Panc1 (cell line): Measurements from ENCODE around the gene AGBL2. TPM values are rescaled to one million over a fixed set of nuclear protein-coding genes. Genes with fewer than 3 reads are reported as not detected.
"Not testable (repeated sequence)": the region's sequence is repeated elsewhere in the genome, so short reads cannot be mapped to it uniquely, and the experiment has no call there.

ENCODE experiments used
- ATAC-seq: fragments of 200-7000 bp; cut with Tn5 transposase; 2 replicates; pipeline ENCODE4 v1.9.1; 2020; ENCODE audit warnings: mild to moderate bottlenecking, moderate library complexity
- BruUV-seq: library from RNA; stranded (reverse); fragments of 400-500 nt; replicated peaks from 2 replicates; lab custom pipeline; 2021; lab: Mats Ljungman, UMichigan
- CTCF ChIA-PET: fragments of 300-600 bp; sonication (Branson Sonifier 250); formaldehyde crosslinking; loops from one replicate; lab custom pipeline; 2022; ENCODE audit warnings: antibody characterized with exemption; lab: Charles Lee
- POLR2A ChIA-PET: fragments of 300-600 bp; sonication (Branson Sonifier 250); formaldehyde crosslinking; loops from one replicate; lab custom pipeline; 2022; ENCODE audit warnings: antibody characterized with exemption; lab: Charles Lee
- DNase-seq: peaks from one replicate; pipeline ENCODE4 v3.0.0-alpha.2; 2010; ENCODE audit warnings: low read depth, low spot score
- H3K27ac ChIP-seq: 2 replicates; pipeline ENCODE4 v1.5.1; 2011; ENCODE audit warnings: mild to moderate bottlenecking, low read length, inconsistent platforms
- H3K27me3 ChIP-seq: fragments of 200-500 bp; sonication (Bioruptor generic); 2 replicates; pipeline ENCODE4 v1.6.0; 2014; ENCODE audit warnings: low read length, inconsistent platforms; ENCODE audit not compliant: control insufficient read depth, insufficient read depth
- H3K36me3 ChIP-seq: fragments of 200-500 bp; sonication (Bioruptor generic); 2 replicates; pipeline ENCODE4 v1.5.1; 2014; ENCODE audit warnings: inconsistent platforms, mild to moderate bottlenecking, low read length, moderate library complexity; ENCODE audit not compliant: control insufficient read depth, insufficient read depth
- H3K4me1 ChIP-seq: 2 replicates; pipeline ENCODE4 v1.5.1; 2011; ENCODE audit warnings: inconsistent platforms, mild to moderate bottlenecking, low read length, moderate library complexity; ENCODE audit not compliant: control insufficient read depth, insufficient read depth
- H3K4me3 ChIP-seq, 2 experiments: 2 replicates each; pipeline ENCODE4 v1.5.1; 2011 to 2012; ENCODE audit warnings: low read depth in 2 of 2, low read length in 2 of 2, mild to moderate bottlenecking in 2 of 2, inconsistent platforms in 1 of 2, moderate library complexity in 1 of 2
- H3K9me3 ChIP-seq: fragments of 200-500 bp; sonication (Bioruptor generic); 2 replicates; pipeline ENCODE4 v1.5.1; 2014; ENCODE audit warnings: low read depth, mild to moderate bottlenecking, inconsistent platforms, low read length, moderate library complexity; ENCODE audit not compliant: control insufficient read depth, insufficient read depth
- CTCF ChIP-seq: fragments of 450-650 bp; IDR thresholded peaks from 2 replicates; pipeline ENCODE4 v1.5.1; 2017; ENCODE audit warnings: mild to moderate bottlenecking
- POLR2AphosphoS5 ChIP-seq: IDR thresholded peaks from 2 replicates; pipeline ENCODE4 v1.6.1; 2012; ENCODE audit warnings: mild to moderate bottlenecking, low read depth, low read length, moderate library complexity
- REST ChIP-seq, 2 experiments: IDR thresholded peaks; 2 replicates each; pipeline ENCODE4 v1.6.1; 2011 to 2012; ENCODE audit warnings: low read depth in 2 of 2, control low read depth in 1 of 2, low read length in 1 of 2, mild to moderate bottlenecking in 1 of 2, moderate library complexity in 1 of 2; ENCODE audit not compliant: insufficient read depth in 1 of 2
- SIN3A ChIP-seq: IDR thresholded peaks from 2 replicates; pipeline ENCODE4 v1.6.1; 2012; ENCODE audit warnings: low read depth, mild to moderate bottlenecking, low read length, moderate library complexity, borderline replicate concordance; ENCODE audit not compliant: insufficient read depth
- TCF7L2 ChIP-seq: IDR thresholded peaks from 2 replicates; pipeline ENCODE4 v1.6.1; 2011; ENCODE audit warnings: mild to moderate bottlenecking, low read depth, low read length, inconsistent platforms
- in situ Hi-C: cut with HindIII; loops from 2 replicates; pipeline ENCODE4 v1.10.0; 2016; ENCODE audit warnings: low sequenced_read_pairs, low pct_unique_long_range_greater_than_20kb
- intact Hi-C: fragments of 100-400 bp; cut with micrococcal nuclease; formaldehyde crosslinking; loops from one replicate; pipeline ENCODE4 v1.10.0; 2022; ENCODE audit not compliant: unreplicated experiment
- total RNA-seq: library from RNA; stranded (reverse); gene quantifications from one replicate; pipeline ENCODE4 v1.2.1, GENCODE V29; 2021; ENCODE audit not compliant: unreplicated experiment

The AGBL2 gene
- total RNA-seq, 1 experiment from 2014 or later: 6.8 TPM

GRCh38 chr11:47688111-47688510 is 27.1 kb downstream of the AGBL2 start:
- ChIA-PET CTCF (no interaction called here), POLR2A (interaction anchor here (0.6 kb wide), 1 partner anchor 244 kb away, joined by 3 read pairs; no protein-coding TSS in a partner anchor)
- Histone ChIP-seq H3K27me3 (no peaks in the 10 kb centered on the region), H3K36me3 (no peaks in the 10 kb centered on the region), H3K27ac (no peak overlapping the region), H3K4me3 (no peak overlapping the region), H3K4me1 (no peaks in the 10 kb centered on the region), H3K9me3 (no peaks in the 10 kb centered on the region)
- no peak for TF ChIP-seq TCF7L2
- intact Hi-C loops (no loop called here), in situ Hi-C loops (no loop called here)
- no peak for DNase-seq
- BruUV-seq: no TSS peak
- no peak for ATAC-seq

GRCh38 chr11:47686704-47687103 is 28.5 kb downstream of the AGBL2 start:
- CTCF ChIA-PET, in situ Hi-C loops, DNase-seq, BruUV-seq, H3K27me3 ChIP-seq, H3K36me3 ChIP-seq, H3K27ac ChIP-seq, ATAC-seq, H3K4me1 ChIP-seq, H3K4me3 ChIP-seq, intact Hi-C loops, H3K9me3 ChIP-seq: not testable (repeated sequence)
- POLR2A ChIA-PET: interaction anchor here (0.7 kb wide), 1 partner anchor 109 kb away, joined by 7 read pairs; no protein-coding TSS in a partner anchor

GRCh38 chr11:47686151-47686550 is 29.0 kb downstream of the AGBL2 start:
- ChIA-PET POLR2A (interaction anchor here (0.7 kb wide), 1 partner anchor 439 kb away, joined by 8 read pairs; no protein-coding TSS in a partner anchor), CTCF (no interaction called here)
- TF ChIP-seq TCF7L2 (no peak), REST (IDR thresholded peaks at IDR 0.05; ENCODE audit: insufficient read depth in 1 of 2, low read depth in 2 of 2, low read length in 1 of 2) (no peak), SIN3A (no peak), CTCF (no peak), POLR2AphosphoS5 (no peak)
- ATAC-seq (no peak), DNase-seq (no peak)
- in situ Hi-C loops: no loop called here
- BruUV-seq: no TSS peak
- Histone ChIP-seq H3K9me3 (no peaks in the 10 kb centered on the region), H3K36me3 (no peaks in the 10 kb centered on the region), H3K4me1 (no peaks in the 10 kb centered on the region), H3K4me3 (no peak overlapping the region), H3K27ac (no peak overlapping the region), H3K27me3 (no peaks in the 10 kb centered on the region)
- intact Hi-C loops: no loop called here
